NCI-H146 treated with DMSO at 0.1 percent for 48 hours (cell line): ENCODE results near the gene PGBD4.
A peak's percentile ranks its signal among the peaks of the same experiment; 100 is the strongest.

Source experiments
- DNase-seq: peaks from one replicate; lab custom pipeline; 2025; ENCODE audit not compliant: unreplicated experiment; lab: John Stamatoyannopoulos, UW

The PGBD4 gene

DNA sequence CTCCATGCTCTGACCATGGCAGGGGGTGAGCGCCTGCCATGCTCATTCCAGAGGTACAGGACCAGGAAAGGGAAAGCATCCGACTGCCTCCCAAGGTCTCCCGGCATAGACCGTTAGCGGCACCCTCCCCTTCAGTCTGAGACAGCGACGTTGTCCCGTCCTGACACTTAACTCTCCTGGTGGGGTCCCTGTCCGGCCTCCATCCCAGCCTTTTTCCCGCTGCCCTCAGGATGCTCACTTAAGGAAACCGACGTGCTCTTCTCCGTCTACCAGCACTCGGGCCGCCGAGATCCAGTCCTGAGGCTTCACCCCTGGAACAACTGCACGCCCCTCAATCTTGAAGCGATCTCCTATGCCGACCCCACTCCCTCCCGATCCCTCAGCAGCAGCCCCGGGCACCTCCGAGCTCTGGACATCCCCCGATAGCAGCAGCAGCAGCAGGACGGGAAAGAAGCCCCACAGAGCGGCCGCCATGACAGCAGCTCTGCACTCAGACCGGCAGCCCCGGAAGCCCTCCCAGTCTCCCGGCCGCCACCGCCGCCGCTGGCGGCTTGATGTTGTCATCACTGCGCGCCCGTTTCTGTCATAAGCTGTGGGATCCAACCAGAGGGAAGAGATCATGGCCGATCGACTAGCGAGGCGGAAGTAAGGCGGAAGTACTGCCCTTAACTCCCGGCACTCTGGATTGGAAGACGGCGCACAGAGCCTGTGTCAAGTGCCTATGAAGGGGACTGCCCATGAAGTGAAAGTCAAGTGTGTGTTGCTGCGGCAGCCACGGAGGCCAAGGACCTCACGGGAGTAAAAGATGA is at the start of gene PGBD4, which contains the start of gene EMC7:
Gene PGBD4 (plus strand): TSS at position 718 of the 809 bp plus-strand sequence. CDS start 449 bp downstream, outside the sequence.
Gene EMC7 (minus strand): TSS at position 497 of the 809 bp plus-strand sequence. CDS start 23 bp downstream, at position 474.
- DNase-seq = peak; percentile 90

DNA sequence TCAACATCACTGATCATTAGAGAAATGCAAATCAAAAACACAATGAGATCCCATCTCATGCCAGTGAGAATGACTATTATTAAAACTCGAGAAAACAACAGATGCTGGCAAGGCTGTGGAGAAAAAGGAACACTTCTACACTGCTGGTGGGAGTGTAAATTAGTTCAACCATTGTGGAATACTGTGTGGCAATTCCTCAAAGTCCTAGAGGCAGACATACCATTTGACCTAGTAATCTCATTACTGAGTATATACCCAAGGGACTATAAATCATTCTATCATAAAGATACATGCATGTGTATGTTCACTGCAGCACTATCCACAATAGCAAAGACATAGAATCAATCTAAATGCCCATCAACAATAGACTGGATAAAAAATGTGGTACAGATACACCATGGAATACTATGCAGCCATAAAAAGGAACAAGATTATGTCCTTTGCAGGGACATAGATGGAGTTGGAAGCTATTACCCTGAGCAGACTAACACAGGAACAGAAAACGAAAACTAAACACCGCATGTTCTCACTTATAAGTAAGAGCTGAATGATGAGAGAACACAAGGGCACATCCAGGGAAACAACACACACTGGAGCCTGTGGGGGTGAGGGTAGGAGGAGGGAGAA is 47.7 kb upstream of the PGBD4 start:
- DNase-seq = no peak

DNA sequence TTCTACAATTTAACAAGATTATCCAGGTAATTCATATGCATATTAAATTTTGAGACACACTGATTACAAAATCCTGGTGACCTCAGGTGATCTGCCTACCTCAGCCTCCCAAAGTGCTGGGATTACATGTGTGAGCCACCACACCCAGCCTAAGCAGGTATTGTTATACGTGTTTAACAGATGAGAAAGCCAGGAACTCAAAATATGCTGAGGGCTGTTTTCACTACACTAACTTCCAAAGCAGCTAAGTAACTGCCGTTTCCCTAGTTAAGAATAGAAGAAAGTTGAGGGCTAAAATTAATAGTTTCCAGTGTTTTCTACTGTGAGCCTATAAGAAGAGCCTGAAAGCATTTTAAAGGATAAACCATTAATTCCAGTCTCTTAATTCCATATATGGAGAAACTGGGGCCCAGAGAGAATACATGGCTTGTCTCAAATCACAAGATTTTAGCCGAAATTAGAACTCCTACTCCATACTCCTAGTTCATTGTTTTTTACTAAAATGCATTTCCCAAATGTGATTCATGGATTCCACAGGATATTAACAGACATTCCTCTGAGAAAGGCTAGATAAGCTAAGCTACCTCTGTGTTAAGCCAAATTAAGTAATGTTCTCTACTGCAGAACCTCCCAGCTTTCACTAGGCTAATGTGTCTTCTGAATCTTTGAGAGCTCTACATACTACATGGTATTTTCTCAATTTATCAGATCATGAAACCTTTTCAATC is 45.9 kb upstream of the PGBD4 start:
- no peak for DNase-seq

DNA sequence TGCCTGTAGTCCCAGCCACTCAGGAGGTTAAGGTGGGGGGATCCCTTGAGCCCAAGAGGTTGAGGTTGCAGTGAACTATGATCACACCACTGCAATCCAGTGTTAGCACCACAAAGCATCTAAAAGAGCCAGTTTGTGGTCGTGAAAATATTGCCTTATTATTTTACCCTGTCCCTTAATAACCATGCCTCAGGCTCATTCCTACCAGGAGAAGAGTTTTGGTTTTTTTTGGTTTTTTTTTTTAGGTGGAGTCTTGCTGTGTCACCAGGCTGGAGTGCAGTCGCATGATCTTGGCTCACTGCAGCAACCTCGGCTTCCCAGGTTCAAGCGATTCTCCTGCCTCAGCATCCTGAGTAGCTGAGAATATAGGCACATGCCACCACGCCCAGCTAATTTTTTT is 45.0 kb upstream of the PGBD4 start:
- DNase-seq = no peak

DNA sequence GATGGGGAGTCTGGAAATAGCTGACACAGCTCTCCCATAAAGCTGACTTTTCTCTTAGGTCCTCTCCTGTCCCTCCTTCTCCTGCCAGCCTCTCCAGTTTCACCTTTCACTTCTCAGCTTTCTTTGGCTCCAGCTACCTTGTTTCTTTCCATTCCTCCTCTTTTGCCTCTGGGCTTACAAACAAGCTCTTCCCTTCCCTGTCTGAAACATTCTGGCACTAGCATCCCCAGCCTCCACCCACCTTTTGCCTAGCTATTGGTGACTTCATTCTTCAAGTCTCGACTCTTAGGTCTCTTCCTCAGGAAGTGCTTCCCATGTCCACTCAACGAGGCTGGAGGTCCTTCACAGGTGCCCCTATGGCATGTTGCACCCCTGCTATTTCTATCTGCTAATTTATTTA is 42.4 kb upstream of the PGBD4 start:
- DNase-seq = no peak

DNA sequence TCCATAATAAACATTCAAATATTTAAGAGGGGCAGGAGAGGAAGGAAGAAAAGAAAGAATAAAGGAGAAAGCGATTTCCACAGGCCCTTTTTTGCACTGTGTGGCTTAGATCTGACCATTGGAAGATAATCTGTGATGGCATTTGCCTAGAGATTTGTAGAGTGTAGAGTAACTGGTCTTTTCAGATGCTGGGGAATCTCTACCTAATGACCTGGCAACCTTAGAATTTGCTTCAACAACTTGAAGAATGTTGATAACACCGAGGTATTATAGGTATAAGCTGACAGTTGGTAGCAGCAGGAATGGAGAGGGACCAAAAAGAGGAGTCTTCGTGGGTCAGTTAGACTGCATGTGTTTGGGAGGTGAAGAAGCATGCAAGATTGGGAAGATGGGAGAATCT is 41.9 kb upstream of the PGBD4 start:
- no peak for DNase-seq

DNA sequence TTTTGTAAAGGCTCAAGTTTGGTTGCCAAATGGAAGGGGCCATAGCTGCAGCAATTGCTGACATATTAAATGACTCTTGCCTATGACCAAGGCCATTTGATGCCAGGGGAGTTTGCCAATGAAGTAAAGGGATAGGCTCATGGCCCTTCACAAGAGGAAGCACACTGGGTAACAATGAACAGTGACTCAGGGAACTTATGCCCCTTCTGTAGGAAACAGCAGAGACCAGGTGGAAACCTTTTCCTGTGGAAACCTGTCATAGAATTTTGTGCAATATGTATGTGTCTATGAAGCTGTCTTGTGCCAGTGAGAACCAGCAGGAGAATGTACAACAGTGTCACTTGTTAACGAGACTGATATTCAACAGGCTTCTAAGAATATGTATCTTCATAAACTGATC is 37.4 kb upstream of the PGBD4 start:
- no peak for DNase-seq

DNA sequence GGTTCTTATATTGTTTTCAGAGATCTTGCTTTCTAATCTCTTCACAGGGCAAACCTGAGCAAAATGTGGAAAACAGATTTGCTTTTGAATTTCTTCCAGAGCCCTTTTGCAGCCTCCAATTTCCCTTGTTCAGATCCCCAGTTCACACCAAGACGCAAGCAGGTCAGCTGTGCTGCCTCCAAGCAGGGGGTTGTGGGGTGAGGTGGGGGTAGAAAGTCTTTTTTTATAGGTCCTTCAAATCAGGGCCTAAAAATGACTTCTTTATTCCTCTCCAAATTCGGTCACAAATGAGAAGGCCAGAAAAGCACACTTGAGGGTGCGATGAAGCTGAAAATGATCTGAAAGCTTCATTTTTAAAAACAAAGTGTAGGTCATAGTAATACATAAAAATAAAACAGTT is 36.6 kb upstream of the PGBD4 start:
- no peak for DNase-seq

DNA sequence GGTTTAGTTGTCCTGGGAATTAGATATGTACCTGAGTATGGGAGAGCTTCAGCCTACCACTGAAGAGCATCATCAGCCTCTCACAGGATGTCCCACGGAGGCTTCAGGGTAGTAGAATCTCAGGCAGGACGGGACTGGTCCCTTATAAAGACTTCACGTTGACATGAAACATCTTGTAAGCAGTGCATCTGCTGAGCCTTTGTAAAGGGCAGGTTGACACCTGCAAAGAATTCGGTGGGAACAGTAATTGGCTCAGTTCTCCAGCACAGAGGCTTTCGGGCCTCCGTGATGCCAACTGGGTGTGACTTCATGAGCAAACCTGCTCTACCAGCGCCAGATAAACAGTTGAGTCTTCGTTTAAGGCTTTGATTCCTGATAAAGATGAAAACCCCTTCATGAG is 35.9 kb upstream of the PGBD4 start:
- no peak for DNase-seq

DNA sequence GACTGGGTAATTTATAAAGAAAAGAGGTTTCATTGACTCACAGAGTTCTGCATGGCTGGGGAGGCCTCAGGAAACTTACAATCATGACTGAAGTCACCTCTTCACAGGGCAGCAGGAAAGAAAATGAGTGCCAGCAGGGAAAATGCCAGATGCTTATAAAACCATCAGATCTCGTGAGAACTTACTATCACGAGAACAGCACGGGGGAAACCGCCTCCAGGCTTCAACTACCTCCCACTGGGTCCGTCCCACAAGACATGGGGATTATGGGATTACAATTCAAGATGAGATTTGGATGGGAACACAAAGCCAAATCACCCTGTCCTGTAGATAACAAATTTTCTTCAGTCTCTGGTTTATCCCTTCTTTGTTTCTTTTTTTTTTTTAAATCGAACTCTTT is 31.9 kb upstream of the PGBD4 start:
- DNase-seq = no peak

DNA sequence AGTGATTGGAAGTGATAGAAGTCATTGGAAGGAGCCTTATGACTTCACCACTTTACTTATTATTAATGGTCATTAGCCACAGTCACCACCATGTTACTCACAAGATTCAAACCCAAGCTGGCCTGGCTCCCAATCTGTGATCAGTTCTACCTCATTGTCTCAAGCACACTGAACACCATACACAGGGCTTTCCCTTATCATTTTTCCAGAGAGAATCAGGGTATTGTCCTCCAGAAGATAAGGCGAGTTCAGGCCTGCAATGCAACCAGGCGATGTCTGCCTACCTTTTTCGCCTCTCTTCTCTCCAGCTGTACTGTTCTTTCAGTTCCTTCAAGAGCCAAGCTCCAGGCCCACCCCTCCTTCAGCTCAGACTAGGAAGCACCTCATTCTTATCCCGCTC is 25.1 kb upstream of the PGBD4 start:
- DNase-seq = no peak

DNA sequence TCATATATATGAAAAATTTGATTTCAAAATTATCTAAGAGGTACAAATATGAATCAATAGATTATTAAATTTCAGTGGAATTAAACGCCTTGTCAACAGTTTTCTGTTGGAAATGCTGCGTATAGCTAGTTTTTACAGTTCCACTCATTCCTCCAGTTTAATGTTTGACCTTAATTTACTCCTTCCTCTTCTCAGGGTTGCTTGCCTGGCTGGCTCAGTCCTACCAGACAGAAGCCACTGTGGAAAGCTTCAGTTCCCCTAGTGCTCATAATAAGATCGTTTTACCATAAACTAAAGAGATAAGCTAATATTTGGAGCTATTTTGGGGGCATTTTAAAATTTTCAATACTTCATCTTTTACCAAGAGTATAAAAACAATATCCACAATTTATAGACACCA is 23.0 kb upstream of the PGBD4 start:
- no peak for DNase-seq

DNA sequence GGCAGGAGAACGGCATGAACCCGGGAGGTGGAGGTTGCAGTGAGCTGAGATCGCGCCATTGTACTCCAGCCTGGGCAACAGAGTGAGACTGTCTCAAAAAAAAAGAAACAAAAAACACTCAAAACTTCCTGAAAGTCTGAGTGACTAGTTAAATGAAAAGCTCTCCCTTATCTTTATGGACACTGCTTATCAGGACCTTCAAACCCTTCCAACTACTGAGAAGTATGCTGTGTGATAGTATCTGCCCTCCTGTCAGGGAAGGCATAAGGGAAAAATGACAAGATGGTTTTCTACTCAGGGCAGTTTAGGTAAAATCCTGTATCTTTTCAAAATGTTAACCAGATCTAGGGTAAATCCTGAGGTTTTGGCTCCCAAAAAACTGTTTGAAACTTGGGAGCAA is 22.0 kb upstream of the PGBD4 start:
- DNase-seq = no peak

DNA sequence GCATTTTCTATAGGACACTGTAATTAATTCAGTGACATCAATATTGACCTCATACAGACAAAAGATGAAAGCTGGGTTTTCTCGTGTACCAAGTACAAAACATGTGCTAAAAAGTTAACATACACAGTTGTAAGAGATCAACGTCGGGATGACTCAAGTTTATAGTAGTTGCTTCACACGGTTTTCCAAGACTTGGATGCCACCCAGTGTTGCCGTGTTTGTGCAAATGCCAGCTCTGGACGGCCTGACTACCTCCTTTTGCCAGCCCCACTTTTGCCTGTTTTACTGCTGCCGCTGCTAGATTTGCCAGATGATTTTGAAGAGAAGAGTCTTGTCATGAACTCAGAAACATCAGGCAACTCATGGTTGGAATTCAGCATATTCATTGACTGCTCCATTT is 17.8 kb upstream of the PGBD4 start:
- no peak for DNase-seq

DNA sequence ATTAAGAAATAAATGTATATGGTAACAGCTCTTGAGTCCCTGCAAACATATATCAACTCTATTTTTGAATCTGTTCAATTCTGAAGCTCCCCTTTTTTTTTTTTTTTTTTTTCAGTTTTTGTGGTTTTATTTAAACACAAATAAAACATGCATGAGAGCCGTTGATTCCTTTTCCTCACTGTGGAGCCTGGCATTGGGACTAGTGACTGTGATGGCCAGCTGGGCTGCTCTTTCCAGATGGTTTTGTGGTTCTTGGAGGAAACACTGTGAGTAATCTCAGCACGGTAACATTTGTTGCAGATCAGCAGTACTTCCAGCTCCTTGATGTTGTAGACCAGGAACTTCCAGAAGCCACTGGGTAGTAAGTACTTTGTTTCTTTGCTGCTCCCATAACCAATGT is 16.1 kb upstream of the PGBD4 start:
- no peak for DNase-seq

DNA sequence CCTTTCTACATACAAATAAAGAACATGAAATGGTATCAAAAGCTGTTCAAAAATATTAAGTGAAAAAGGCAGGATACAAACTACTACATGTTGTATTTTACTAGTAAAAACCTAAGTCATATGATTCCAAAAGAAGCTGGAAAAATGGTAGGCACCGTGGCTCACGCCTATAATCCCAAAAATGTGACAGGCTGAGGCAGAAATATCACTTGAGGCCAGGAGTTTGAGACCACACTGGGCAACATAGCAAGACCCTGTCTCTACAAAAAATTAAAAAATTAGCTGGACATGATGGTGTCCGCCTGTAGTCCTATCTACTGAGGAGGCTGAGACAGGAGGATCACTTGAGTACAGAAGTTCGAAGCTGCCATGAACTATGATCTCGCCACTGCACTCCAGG is 2.0 kb upstream of the PGBD4 start:
- no peak for DNase-seq

DNA sequence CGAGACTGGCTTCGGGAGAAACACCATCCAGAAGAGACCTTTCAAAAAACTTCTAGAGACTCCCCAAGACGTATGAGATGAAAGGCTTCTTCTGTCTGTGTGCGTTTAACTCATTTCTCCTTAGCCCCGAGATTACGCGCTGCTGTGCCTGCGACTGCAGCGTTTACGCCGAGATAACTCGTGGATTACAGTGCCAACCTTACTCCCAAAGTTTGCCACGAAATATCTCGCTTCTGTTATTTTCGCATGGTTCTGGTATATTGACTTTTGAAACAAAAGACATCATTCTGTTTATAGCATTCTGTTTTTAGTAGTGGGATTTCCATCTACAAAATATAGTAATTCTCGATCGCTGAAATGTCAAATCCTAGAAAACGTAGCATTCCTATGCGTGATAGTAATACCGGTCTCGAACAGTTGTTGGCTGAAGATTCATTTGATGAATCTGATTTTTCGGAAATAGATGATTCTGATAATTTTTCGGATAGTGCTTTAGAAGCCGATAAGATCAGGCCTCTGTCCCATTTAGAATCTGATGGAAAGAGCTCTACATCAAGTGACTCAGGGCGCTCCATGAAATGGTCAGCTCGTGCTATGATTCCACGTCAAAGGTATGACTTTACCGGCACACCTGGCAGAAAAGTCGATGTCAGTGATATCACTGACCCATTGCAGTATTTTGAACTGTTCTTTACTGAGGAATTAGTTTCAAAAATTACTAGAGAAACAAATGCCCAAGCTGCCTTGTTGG is 467 bp downstream of the PGBD4 start:
- no peak for DNase-seq

DNA sequence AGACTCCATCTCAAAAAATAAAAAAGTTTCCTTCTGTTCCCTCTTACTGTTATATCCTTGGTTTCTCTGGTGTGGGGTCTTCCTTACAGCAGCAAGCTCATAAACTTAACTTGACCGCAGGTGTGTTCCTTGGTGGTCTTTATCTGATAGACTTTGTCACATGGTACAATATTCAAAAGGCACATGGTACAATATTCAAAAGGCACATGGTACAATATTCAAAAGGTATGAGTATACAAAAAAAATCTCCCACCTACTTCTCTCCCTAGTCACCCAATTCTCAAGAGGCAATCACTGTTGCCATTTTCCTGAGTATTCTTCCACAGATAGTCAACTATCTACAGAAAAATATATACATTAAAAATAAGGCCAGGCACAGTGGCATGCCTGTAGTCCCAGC is 4.5 kb downstream of the PGBD4 start:
- no peak for DNase-seq

DNA sequence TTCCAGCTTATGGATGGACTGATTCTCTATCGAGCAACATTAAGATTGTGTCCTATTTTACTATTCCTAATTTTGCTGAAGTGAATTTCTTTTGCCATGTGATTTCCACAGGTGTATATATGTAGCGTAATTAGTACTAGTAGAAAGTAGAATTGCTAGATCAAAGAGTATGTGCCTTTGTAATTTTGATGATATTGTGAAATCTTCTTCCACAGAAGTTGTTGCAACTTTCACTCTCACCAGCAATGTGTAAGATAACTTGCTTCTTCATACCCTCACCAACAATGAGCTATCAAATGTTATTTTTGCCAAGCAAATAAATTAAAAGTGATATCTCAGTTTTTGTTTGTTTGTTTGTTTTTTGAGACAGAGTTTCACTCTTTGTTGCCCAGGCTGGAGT is 5.4 kb downstream of the PGBD4 start:
- no peak for DNase-seq

DNA sequence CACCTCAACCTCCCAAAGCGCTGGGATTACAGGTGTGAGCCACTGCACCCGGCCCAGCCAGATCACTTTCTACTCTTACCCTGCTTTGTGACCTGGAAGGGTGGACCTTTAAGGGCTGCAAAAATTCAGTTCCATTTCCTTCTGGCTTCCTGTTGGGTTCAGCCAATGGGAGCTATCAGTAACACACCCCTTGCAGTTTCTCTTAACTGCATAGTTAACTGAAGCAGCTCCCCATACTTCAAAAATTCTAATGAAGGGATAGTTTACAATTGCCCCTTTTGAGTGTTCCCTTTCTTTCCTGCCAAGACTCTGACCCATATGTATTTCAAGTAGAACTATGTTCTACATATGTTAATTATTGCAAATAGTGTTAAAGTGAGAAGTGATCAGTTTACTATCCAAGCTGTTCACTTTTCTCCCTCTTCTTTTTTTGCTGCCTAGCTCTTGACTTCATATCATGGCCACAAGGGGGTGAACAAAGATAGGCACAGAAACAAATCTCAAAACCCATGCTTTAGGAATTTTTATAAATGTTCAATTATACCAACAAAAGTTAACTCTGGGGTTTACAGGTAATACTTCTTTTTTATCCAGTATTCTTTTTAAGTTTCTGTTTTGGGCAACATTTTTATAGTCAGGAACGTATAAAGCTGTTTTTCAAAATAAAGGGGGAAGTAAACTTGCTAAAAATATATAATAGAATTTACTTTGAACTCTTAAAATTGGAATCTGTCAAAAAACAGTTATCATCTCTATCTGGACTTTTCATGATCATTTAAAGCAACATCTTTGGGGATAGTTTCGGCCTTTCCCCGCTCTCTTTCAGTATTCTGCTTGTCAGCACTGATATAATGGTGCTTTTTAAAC is 8.1 kb downstream of the PGBD4 start:
- DNase-seq = no peak
